ELR (cell line): Measurements from ENCODE around the gene C4orf50.
A peak's percentile ranks its signal among the peaks of the same experiment; 100 is the strongest.
"Not testable (repeated sequence)": the region's sequence is repeated elsewhere in the genome, so short reads cannot be mapped to it uniquely, and the experiment has no call there.

Experiments used
- DNase-seq: peaks from one replicate; pipeline ENCODE4 v3.0.0-alpha.2; 2015; ENCODE audit warnings: low read depth

Gene C4orf50

DNA sequence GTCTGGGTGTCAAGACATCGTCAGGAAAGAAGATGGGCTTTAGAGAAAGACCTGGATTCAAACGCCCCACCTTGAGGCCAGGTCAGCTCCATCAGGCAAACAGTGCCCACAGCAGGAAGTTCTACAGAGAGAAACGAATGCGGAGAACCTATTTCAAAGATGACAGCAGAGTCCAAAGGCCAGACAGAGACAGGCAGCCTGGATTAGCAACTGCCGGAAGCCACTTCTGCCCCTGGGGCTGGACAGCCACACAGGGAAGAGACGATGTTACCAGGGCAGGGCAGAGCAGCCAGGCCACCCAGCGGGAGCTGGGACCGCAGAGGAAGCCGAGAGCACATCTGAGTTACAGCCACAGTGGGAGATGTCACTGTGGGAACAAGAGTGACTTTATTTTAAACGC lies 1.2 kb downstream of the C4orf50 start:
- no peak for DNase-seq

DNA sequence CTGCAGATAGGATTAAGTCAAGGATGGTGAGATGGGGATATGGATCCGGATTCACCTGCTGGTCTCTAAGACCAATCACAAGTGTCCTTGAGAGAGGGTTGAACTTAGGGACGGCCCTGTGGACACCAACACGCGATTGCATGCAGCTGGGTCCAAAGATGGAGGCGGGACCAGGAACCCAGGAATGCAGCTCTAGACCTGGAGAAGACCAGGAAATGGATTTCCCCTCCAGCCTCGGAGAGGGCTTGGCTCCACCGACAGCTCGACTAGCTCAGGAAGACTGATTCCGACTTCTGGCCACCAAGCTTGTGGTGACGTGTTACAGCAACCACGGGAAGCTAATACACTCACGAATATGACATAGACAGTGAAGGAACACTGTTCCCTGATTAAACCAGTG lies 4.7 kb downstream of the C4orf50 start:
- no peak for DNase-seq

DNA sequence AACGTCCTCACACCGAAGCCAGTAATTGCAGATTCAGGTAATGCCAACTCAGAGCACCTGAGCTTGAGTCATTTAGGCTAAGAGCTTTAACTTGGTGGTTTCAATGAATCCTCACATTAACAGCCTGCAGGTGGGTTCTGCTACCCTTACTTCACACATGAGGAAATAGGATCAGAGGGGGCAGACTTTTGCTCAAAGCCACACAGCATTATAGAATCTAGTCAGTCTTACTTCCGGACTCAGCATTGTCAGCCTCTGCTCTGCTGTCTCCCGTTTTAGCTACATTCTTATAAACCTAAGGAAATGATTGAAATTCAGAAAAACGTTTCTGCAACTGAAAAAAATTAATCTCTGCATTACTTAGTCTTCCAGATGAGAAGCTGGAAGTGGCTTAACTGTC lies 6.0 kb downstream of the C4orf50 start:
- DNase-seq = no peak

DNA sequence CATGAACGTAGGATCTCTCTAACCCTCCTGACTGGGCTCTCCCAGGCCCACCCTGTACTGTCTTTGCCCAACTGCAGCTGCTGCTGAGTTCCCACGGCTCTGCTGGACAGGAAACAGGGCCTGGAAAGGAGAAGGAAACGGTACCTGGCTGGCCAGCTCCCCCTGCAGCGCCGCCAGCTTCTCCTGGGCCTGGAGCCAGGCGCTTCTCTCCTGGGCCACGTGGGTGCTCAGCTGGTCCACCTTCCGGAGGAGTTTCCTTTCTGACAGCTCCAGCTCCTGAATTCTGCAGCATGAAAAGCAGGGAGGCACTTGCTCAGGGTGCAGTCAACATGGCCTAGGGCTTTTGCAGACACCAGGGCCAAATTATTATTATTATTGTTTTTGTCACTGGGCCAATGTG lies 6.5 kb downstream of the C4orf50 start:
- DNase-seq = no peak

DNA sequence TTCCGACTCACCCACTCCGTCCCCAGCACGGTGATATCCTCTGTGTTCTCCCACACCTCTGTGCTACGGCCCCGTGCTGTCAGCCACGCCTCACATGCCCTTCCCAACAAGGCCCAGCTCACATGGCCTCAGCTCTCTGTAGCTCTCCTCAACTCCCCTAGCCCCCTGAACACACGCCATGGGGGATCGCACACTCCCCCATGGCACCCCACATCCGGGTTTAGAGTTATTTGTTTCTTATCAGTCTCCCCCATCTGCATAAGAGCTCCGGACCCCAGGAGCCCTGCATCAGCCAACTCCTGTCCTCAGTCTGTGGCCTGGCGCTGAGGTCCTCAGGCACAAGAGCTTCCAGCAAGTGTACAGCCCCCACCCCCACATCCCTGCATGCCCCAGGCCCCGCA lies 7.0 kb downstream of the C4orf50 start:
- DNase-seq = no peak

DNA sequence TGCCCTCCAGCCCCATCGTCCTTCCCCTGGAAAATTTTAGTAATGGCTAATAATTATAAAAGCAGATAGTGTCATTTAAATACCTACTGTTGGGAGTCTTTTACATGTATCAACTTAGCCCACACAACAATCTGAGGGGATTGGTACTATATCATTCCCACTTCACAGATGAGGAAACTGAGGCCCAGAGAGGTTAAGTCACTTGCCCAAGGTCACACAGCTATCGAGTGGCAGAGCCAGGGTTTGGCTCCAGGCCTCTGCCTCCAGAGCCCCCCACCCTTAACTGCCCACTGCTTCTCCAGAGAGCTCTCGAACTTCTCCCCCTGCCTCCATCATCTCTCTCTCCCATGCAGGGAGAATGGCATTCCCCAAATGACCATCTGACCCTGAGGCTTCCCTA lies 7.4 kb downstream of the C4orf50 start:
- no peak for DNase-seq

DNA sequence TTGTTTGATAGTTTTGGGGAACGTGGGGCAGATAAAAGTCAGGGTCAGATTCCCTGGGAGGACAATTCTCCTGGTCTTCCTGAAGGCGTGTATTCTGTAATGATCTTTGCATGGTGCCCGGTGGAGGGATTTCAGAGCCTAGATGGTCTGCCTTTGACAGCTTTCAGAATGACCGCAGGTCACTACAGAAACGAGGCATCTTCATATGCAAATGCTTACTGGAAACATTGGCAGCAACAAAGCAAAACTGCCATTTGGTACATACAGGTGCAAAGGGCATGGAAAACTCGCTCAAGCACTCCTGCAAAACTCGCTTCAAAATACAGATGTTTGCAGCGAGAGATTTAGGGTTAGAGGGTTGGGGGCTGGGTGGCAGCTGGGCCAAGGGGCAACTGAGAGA lies 8.8 kb downstream of the C4orf50 start:
- DNase-seq = no peak

DNA sequence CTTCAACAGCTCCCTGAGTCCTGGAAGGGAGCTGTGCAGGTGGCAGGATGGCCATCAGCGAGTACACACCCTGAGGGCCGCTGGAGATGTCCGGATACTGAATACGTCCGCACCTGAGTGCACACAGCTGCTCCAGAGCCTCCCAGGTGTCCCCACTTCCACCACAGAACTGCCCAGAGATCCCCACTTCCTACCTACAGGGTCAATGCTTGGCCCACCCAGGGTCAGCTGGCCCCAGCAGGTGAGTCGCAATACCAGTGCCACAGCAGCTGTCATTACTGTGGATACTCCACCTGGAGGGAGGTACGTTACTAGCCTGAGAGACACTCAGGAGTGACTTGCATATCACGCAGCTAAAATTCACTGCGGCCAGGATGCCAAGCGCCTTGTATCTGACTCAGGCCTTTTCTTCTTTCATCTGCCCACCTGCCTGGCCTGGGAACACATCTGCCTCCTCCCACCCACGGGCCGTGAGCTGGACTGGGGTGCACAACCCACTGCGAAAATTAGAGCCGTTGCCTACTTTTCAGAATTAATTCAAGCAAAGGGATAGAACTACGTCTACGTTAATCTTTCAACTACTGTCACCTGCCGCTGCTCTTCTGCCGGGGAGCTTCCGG lies 9.4 kb downstream of the C4orf50 start:
- DNase-seq = no peak

DNA sequence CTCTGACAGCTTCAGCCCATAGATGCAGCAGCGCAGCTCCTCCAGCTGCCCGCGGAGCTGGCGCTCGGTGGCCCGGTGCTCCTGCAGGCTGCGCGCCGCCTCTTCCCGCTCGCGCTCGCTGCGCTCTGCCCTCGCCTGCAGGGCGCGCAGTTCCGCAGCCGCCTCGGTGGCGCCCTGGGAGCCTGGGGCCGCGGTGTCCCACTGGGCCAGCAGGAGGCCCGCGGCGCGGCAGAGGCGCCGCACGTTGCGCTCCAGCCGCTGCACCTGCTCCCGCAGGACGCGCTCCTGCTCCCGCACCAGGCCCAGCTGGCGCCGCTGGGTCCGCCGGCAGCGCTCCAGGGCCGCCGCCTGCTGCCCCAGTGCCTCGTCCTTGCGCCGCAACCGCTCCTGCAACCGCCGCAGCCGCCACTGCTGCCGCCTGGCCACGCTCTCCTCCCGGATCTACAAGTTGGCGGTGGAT lies 10.1 kb downstream of the C4orf50 start:
- no peak for DNase-seq

DNA sequence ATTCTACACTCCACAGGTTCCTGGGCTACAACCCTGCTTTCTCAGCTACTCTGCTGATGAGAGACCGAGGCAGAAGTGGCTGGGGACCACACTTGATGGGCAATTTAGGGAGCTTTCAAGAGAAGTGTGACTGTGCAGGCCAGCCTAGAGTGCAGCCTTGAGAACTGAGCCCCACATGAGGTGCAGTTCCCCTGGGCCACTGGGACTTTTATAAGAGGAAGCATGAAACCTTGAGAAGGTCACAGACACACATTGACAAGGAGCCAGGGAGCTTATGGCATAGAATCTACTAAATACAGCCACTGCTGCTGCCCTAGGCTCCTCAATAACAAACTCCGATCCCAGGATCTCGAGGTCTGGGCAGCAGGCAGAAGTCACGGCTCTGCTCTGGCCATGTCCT lies 13.1 kb downstream of the C4orf50 start:
- DNase-seq = no peak

DNA sequence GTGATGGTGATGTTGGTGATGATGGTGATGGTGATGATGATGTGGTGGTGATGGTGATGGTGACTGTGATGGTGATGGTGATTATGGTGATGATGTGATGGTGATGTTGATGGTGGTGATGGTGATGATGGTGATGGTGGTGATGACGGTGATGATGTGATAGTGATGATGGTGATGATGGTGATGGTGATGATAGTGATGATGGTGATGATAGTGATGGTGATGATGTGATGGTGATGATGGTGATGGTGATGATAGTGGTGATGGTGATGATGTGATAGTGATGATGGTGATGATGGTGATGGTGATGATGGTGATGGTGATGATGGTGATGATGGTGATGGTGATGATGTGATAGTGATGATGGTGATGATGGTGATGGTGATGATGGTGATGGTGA lies 14.7 kb downstream of the C4orf50 start:
- DNase-seq = not testable (repeated sequence)

DNA sequence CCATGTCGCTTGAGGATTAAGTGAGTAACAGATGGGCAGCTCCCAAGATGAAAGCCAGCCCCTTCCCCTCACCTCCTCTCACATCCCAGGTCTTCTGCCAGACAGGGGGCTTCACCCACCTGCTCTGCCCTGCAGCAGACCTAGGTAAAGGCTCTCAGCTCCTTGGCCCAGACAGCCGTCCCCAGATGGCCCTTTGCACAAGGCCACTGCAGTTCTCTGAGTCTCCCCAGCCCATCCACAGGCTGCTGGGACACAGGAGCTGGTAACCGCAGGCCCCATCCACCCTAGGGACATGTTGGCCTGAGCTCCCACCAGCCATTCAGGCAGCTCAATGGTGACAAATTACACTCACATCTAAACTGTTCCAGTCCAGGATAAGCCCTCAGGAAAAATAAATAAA lies 15.3 kb downstream of the C4orf50 start:
- no peak for DNase-seq

DNA sequence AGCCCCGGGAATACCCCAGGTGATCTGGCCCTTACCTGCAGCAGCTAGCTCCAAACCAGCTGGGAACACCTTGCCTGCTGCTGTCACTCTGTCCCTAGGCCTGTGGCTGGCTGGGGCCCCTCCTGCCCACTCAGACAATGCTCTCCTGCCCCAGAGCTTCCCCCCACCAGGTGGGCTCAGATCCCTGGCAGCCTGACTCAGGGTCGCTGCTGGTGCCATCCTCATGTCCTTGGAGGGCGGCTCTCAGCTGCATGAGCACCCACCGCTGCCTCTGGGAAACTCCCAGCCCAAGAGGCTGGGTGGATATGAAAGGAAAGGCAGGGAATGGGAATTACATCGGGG lies 15.8 kb downstream of the C4orf50 start:
- no peak for DNase-seq

DNA sequence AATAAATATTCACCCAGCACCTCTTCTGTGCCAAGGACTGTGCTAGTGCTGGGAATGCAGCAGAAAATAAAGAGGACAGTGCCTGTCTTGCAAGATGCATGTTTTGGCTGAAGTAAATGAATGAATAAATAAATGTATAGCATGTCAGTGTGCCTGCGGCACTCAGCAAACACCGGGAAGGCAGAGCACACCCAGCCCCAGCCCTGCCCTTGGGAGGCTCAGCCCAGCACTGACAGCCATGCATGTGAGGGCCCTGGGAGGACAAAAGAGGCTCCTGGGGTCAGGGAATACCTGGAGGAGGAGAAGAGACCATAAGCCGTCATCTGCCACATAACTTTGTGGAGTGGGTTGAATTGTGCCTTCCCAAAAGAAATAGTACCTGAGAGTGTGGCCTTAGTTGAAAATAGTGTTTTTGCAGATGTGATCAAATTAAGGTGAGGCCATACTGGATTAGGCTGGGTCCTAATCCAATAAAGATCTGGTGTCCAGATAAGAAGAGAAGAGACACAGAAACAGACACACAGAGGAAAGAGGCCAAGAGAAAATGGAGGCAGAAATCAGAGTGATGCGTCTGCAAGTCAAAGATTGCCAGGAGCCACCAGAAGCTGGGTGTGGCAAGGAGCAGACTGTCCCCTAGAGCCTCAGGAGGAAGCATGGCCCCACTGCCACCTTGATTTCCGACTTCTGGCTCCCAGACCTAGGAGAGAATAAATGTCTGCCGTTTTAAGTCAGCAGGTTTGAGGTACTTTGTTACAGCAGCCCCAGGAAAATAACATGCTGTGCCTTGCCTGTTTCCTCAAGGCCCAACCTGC lies 16.3 kb downstream of the C4orf50 start:
- no peak for DNase-seq

DNA sequence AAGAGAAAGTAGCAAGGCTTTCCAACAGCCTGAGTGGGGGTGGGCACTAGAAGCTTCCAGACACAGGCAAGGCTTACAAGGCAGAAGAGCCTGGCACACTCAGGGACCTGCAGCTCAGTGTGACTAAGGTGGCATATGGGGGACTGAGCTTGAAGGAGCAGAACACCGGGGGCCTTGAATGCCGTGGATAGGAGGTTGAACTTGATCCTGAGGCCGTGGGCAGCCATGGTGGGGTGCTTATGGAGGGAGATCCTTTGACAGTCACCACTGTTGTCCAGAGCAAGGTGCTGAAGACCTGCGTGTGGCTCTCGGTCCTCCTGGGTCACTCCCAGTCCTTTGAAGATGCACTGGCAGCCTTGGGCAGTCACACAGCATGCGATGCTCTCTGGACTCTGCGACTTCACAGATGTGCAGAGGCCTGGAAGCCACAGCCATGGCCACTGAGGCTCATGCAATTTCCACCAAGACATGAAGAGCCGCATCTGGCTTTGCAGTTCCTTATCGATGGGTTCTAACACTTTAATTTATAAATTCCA lies 18.3 kb downstream of the C4orf50 start:
- no peak for DNase-seq

DNA sequence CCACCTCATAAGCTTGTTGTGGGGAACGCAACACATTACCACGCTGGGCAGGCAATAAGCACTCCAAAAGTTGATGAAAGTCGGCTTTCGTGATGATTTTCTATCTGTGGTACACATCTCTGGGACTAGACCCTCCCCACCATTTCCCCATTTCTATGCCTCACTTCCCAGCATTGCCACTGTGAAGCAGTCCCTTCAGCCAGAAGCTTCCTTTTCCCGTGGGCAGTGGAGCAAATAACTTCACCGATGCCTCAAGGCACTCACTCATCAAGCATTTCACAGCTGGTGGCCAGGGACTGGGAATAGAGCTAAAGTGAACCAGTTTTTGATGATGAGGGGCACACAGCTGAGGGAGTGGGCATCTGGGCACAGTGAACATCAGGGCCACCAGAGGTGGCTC lies 18.9 kb downstream of the C4orf50 start:
- no peak for DNase-seq

DNA sequence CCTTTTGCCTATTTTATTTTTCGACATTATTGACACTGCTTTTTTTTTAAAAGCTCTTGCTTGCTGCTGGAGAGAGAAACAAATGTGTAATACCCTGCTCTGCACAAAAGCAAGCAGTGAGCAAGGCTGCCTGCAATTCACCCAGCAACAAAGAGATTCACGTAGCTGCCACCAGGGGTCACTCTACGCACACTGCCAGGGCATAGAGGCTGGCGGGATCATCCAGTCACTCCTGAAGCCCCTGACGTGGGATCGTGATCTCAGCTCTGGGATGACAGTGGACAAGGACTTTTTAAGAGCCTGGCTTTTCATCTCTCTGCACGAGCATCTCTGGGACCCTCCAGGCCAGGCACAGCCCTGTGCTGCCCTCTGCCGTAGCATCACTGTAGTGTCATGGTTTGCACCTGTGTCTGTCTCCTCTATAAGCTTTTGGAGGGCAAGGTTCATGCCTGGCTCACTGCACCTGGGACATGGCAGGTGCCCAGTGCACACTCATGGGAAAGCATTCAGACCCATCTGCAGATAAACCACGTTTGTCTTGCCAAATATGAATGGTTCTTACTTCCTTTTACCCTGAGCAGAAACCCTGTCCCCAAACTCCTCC lies 19.8 kb downstream of the C4orf50 start:
- DNase-seq = peak; percentile 62

DNA sequence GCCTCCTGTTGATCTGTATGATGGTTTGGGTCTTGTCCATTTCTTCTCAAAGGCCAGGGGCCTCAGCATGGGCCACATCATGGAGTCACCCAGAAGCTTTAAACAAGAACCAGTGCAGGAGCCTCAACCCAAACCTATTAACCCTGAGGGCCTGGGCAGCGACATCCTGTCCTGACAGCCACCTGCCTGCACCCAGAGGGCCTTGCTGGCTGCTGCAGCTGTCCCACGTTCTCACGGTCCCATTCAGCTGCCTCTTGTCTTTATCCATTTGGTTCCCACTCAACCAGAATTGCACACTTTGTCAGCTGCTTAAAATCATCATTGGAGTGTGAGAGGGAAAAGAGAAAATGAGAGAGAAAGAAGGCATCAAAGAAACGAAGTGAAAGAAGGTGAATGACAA lies 21.6 kb downstream of the C4orf50 start:
- DNase-seq = no peak

DNA sequence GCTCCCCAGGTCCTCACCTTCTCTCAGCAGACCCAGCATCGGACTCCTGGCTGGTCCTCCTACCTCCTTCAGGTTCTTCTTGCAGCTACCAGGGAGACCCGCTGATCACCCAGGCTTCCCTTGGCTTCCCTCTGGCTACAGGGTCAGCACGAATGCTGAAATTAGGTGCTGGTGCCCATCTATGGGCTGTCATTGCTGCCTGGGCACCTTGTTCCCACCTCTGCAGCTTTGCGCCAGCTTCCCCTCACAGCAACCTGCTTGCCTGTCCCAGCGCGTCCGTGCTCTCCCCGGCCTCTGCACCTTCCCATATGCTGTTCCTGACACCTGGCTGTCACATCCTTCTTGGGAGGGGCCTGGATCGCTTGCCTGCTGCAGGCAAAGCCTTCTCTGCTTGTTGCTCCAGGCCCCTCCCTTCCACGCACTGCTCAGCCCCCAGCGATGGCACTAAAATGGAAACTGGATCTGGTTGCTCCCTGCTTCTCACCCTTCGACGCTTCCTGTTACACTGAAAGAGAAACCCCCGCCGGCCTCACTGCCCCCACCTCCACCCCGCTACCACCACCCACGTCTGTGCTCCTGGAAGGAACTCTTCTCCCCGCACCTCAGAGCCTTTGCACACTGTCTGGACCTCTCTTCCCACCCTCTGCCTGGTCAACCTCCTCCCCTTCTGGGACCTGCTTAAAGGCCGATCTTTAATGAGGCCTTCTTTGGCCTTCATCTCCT lies 22.2 kb downstream of the C4orf50 start:
- no peak for DNase-seq

DNA sequence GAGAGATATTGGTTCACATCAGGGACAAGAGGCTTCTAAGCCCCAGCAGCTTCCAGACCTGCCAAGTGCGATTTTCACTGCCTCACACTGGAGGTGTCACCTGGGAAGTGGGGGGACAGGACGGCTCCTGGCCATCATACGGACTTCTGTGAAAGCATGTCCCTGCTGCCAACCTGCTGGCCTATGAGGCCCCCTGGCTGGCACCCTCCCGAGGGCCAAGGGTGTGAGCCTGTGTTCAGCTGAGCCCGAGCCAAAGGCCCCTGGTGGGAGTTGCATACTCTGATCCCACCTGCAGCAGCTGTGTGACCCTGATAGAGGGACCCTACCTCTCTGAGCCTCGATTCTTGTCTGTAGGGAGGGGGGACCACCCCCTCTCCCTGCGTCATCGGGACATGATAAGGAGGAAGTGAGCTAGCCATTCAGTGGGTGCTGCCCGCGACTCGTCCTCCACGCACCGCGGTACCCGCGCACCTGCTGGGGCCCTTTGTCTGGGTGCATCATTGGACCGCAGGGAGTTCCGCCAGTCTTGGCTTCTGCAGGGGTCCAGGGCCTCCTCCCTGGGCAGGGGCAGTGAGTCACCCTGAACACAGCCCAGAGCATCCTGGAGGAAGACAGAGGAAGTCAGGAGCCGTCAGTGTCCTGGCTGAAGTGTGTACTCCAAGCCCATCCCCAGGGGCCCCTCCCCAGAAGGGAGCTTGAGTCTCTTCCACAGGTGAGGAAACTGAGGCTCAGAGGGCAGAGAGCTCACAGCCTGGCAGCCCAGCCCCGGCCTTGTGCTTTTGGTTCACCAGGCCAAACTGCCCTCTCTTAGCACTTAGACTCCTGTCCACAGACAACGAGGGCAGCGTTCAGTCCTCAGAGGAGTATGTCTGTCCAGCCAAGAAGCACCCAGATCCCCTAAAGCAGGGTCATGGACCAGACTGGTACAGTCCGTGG lies 24.1 kb downstream of the C4orf50 start:
- no peak for DNase-seq

DNA sequence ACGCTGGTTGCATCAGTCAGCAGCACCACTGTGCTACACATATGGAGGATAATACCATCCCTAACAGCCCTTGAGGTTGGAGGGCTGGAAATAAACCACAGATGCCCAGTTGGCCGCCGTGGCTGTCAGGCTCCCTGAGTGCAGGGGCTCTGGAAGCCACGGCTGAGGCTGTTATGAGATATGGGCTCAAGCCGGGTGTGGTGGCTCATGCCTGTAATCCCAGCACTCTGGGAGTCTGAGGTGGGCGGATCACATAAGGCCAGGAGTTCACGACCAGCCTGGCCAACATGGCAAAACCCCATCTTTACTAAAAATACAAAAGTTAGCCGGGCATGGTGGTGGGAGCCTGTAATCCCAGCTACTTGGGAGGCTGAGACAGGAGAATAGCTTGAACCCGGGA lies 24.9 kb downstream of the C4orf50 start:
- not testable (repeated sequence) for DNase-seq
